GM18505 (cell line): ENCODE data around the gene ZKSCAN7.
A peak's percentile ranks its signal among the peaks of the same experiment; 100 is the strongest.
"Not testable (repeated sequence)": the region's sequence is repeated elsewhere in the genome, so short reads cannot be mapped to it uniquely, and the experiment has no call there.

Experiments used
- ATAC-seq: cut with Tn5 transposase; IDR thresholded peaks from one replicate; pipeline ENCODE4 v1.9.1; 2021; ENCODE audit not compliant: unreplicated experiment
- POLR2A ChIP-seq: IDR thresholded peaks from 4 replicates; pipeline ENCODE4 v1.6.1; 2011; ENCODE audit warnings: borderline replicate concordance; ENCODE audit not compliant: insufficient read depth, insufficient read length; ENCODE audit errors: extremely low read depth

The ZKSCAN7 gene

GRCh38 chr3:44554626-44555592 lies at the start of gene ZKSCAN7:
Gene ZKSCAN7, plus strand, starts transcription at chr3:44555193. Its CDS starts 1,855 bp downstream, at chr3:44557048.
- TF ChIP-seq POLR2A = peak; percentile 42
- peak; percentile 57 for ATAC-seq

- no peak for TF ChIP-seq POLR2A
- ATAC-seq = no peak
Observed at GRCh38 chr3:44506556-44506955, 48.4 kb upstream of the ZKSCAN7 start.

- TF ChIP-seq POLR2A = no peak
- ATAC-seq = no peak
Observed at GRCh38 chr3:44506961-44507360, 48.0 kb upstream of the ZKSCAN7 start.

GRCh38 chr3:44509393-44509921 lies 45.5 kb upstream of the ZKSCAN7 start:
- ATAC-seq = no peak
- TF ChIP-seq POLR2A = no peak

- peak; percentile 33 for ATAC-seq
Observed at GRCh38 chr3:44510000-44510368, 45.0 kb upstream of the ZKSCAN7 start.

GRCh38 chr3:44511238-44511566 lies 43.8 kb upstream of the ZKSCAN7 start:
- no peak for ATAC-seq
- TF ChIP-seq POLR2A = no peak

More at GRCh38 chr3:44510000-44510368, 45.0 kb upstream of the ZKSCAN7 start:
- no peak for TF ChIP-seq POLR2A

- ATAC-seq = no peak
- no peak for TF ChIP-seq POLR2A
Observed at GRCh38 chr3:44513513-44513912, 41.5 kb upstream of the ZKSCAN7 start.

- ATAC-seq = no peak
- TF ChIP-seq POLR2A = no peak
Observed at GRCh38 chr3:44516230-44516629, 38.8 kb upstream of the ZKSCAN7 start.

- TF ChIP-seq POLR2A = no peak
Observed at GRCh38 chr3:44518782-44519156, 36.2 kb upstream of the ZKSCAN7 start.

GRCh38 chr3:44521721-44522120 lies 33.3 kb upstream of the ZKSCAN7 start:
- no peak for ATAC-seq

More at GRCh38 chr3:44518782-44519156, 36.2 kb upstream of the ZKSCAN7 start:
- no peak for ATAC-seq

GRCh38 chr3:44522494-44522933 lies 32.5 kb upstream of the ZKSCAN7 start:
- ATAC-seq = no peak
- TF ChIP-seq POLR2A = no peak

More at GRCh38 chr3:44521721-44522120, 33.3 kb upstream of the ZKSCAN7 start:
- no peak for TF ChIP-seq POLR2A

GRCh38 chr3:44525060-44525459 lies 29.9 kb upstream of the ZKSCAN7 start:
- TF ChIP-seq POLR2A = no peak
- ATAC-seq = no peak

GRCh38 chr3:44529927-44530326 lies 25.1 kb upstream of the ZKSCAN7 start:
- ATAC-seq = no peak
- no peak for TF ChIP-seq POLR2A

GRCh38 chr3:44530911-44531310 lies 24.1 kb upstream of the ZKSCAN7 start:
- no peak for TF ChIP-seq POLR2A
- no peak for ATAC-seq

- not testable (repeated sequence) for ATAC-seq
Observed at GRCh38 chr3:44534659-44535058, 20.3 kb upstream of the ZKSCAN7 start.
